ENCODE measurements around the gene TSPYL1. TPM values are rescaled to one million over a fixed set of nuclear protein-coding genes. Genes with fewer than 3 reads are reported as not detected.

The TSPYL1 gene
- total and polyA plus RNA-seq, 2 donors = 56.0 to 66.7 TPM

DNA sequence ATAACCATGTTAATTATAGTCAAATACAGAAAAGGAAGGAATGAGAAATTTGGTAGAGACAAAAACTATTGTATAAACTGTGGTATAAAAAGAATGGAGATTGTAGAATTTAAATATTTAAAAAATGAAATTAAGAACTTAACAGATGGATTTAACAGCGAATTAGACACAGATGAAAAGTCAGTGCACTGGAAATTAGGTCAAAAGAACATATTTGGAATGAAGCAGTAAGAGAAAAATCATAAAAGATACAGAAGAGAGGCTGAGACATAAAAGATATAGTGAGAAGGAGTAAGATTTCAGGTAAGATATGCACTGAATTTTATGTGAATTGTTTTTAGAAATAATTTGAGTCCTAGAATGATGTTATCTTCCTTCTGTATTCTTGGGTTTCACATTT, 39.9 kb downstream of the TSPYL1 start:
- DNase-seq (ENCODE audit: extremely low spot score) = no peak
- no peak overlapping the region for H3K27ac ChIP-seq (ENCODE audit: low read depth)
- 98% methylated on average over 1 of the region's 1 CpG for WGBS
- H3K4me1 ChIP-seq (ENCODE audit: insufficient read depth) = no peaks in the 10 kb centered on the region
- peaks cover 4% of the 10 kb centered on the region for H3K36me3 ChIP-seq (ENCODE audit: insufficient read depth)
- no peak overlapping the region for H3K4me3 ChIP-seq (ENCODE audit: low read depth, low read length)

DNA sequence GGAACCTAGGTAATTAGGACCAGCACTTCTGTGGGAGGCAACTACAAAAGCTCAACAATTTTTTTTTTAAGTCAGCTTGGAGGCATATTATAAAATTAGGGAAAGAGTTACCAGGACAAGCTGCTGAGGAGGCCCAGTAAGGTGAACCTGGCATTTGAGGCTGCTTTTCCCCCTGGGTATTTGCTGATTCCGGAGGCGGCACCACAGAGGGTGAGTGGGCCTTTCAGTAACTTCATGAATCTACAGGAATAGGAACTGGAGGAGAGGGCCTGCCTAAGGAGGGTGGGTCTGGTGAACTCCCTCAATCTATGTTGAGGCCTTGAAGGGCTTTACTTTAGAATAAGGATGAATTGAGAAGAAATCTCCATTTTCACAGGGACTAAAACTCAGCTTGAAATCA, 40.5 kb downstream of the TSPYL1 start:
- H3K4me1 ChIP-seq (ENCODE audit: insufficient read depth) = no peaks in the 10 kb centered on the region
- DNase-seq (ENCODE audit: extremely low spot score) = no peak
- WGBS = 97% methylated on average over 2 of the region's 2 CpGs
- no peak overlapping the region for H3K27ac ChIP-seq (ENCODE audit: low read depth)
- no peak overlapping the region for H3K4me3 ChIP-seq (ENCODE audit: low read depth, low read length)
- H3K36me3 ChIP-seq (ENCODE audit: insufficient read depth) = peaks cover 4% of the 10 kb centered on the region

DNA sequence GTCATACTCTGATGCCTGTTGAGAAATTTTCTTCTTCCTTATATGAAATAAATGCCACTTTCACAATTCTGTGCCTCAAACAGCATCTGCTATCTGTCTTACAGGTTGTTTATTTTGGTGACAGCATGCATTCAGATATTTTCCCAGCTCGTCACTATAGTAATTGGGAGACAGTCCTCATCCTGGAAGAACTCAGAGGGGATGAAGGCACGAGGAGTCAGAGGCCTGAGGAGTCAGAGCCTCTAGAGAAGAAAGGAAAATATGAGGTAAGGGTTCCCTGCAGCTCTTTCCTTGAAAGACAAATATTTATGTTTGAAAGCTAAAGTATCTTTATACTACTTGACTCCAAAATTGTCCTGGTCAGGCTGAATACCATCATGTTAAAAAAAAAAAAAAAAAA, 41.6 kb downstream of the TSPYL1 start:
- no peak overlapping the region for H3K4me3 ChIP-seq (ENCODE audit: low read depth, low read length)
- WGBS = 66% methylated on average over 2 of the region's 2 CpGs
- DNase-seq (ENCODE audit: extremely low spot score) = no peak

DNA sequence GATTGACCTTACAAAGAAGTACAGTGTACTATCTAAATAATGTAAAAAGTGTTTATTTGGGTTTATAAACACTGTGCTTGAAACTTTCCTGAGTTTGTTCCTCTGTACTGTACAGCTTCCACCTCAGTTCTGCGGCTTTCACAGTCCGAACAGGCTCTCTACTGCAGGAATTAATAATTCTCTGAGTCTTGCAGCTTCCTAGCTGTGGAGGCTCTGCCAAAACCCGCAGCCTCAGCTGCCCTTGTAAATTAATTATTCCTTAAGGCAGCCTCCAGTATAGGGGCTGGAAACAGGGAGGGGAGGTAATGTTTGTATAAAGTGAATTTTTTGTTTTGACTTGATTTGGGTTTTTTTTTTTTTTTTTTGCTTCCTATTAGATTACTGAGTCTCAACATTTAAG, 45.0 kb downstream of the TSPYL1 start:
- Histone ChIP-seq H3K4me1 (ENCODE audit: insufficient read depth) (no peaks in the 10 kb centered on the region), H3K36me3 (ENCODE audit: insufficient read depth) (peaks cover 4% of the 10 kb centered on the region), H3K4me3 (ENCODE audit: low read depth, low read length) (no peak overlapping the region), H3K27ac (ENCODE audit: low read depth) (no peak overlapping the region)
- DNase-seq (ENCODE audit: extremely low spot score) = no peak
- WGBS = 80% methylated on average over 3 of the region's 3 CpGs

More for the DNA sequence above, 41.6 kb downstream of the TSPYL1 start:
- Histone ChIP-seq H3K27ac (ENCODE audit: low read depth) (no peak overlapping the region), H3K4me1 (ENCODE audit: insufficient read depth) (no peaks in the 10 kb centered on the region), H3K36me3 (ENCODE audit: insufficient read depth) (peaks cover 4% of the 10 kb centered on the region)

DNA sequence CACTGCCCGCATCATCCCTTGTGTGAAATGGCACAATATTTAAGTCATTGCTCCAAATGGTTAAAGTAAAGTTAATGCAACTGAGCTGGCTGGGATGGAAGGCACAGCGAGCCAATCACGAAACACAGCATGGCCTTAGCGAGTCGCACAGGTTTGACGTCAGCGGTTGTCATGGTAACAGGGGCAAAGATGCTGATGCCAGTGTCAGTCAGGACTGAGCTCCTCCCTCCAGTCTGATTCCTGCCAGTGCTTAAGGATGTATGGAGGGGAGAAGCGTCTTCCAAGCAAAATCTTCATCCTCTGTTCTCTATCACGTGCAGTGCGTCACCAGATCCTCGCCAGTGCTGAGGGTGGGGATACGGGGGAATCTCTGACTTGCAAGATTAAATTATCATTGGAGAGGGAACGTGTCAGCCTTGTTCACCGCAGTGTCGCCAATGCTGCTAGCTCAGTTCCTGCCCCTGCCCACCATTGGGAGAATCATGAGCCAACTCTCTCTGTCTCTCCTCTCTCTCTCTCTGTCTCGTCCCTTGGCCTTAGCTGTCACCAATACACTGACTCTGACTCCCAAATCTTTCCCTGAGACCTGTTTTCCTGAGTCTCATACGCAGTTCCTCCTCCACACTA, 50.3 kb downstream of the TSPYL1 start:
- Histone ChIP-seq H3K36me3 (ENCODE audit: insufficient read depth) (no peaks in the 10 kb centered on the region), H3K4me1 (ENCODE audit: insufficient read depth) (no peaks in the 10 kb centered on the region), H3K4me3 (ENCODE audit: low read depth, low read length) (no peak overlapping the region), H3K27ac (ENCODE audit: low read depth) (no peak overlapping the region)
- 58% methylated on average over 17 of the region's 17 CpGs for WGBS
- peak; percentile 82 for DNase-seq (ENCODE audit: extremely low spot score)

Other genes starting within 250 kb of the TSPYL1 start
- gene FRK, start 219.0 kb downstream of the TSPYL1 start, total RNA-seq = 7.3 TPM
- 0.70 TPM for gene FRK, start 219.0 kb downstream of the TSPYL1 start, polyA plus RNA-seq
- 14.3 TPM for gene NT5DC1, start 179.1 kb downstream of the TSPYL1 start, total RNA-seq
- gene NT5DC1, start 179.1 kb downstream of the TSPYL1 start, polyA plus RNA-seq = 22.5 TPM
- 0.79 TPM for gene COL10A1, start 153.8 kb downstream of the TSPYL1 start, total RNA-seq
- not detected for gene COL10A1, start 153.8 kb downstream of the TSPYL1 start, polyA plus RNA-seq
- 17.0 TPM for gene TSPYL4, start 25.9 kb downstream of the TSPYL1 start, total RNA-seq
- 25.6 TPM for gene TSPYL4, start 25.9 kb downstream of the TSPYL1 start, polyA plus RNA-seq
- 76.5 TPM for gene DSE, start 91.0 kb upstream of the TSPYL1 start, total RNA-seq
- gene DSE, start 91.0 kb upstream of the TSPYL1 start, polyA plus RNA-seq = 18.4 TPM
- gene CALHM6, start 181.4 kb upstream of the TSPYL1 start, total RNA-seq = 9.5 TPM
- gene CALHM6, start 181.4 kb upstream of the TSPYL1 start, polyA plus RNA-seq = 7.1 TPM
- 8.6 TPM for gene CALHM5, start 231.7 kb upstream of the TSPYL1 start, total RNA-seq
- 1.7 TPM for gene CALHM5, start 231.7 kb upstream of the TSPYL1 start, polyA plus RNA-seq

Measured in urinary bladder (tissue), 4 donors.